IMR-90 (cell line): ENCODE measurements around the gene SLC4A7. TPM values are rescaled to one million over a fixed set of nuclear protein-coding genes. Genes with fewer than 3 reads are reported as not detected.
A peak's percentile ranks its signal among the peaks of the same experiment; 100 is the strongest.

Source experiments
- ATAC-seq: fragments of 200-7000 bp; cut with Tn5 transposase; 2 replicates; pipeline ENCODE4 v1.9.1; 2020; ENCODE audit warnings: low read depth, mild to moderate bottlenecking, moderate library complexity
- BruUV-seq: library from RNA; stranded (reverse); fragments of 400-500 nt; replicated peaks from 2 replicates; lab custom pipeline; 2021; lab: Mats Ljungman, UMichigan
- CTCF ChIA-PET: fragments of 300-600 bp; formaldehyde crosslinking; extraction: SDS; loops from one replicate; lab custom pipeline; 2021; ENCODE audit warnings: antibody characterized with exemption; lab: Yijun Ruan, JAX
- POLR2A ChIA-PET: fragments of 300-600 bp; sonication (Branson Sonifier 250); formaldehyde crosslinking; loops from one replicate; lab custom pipeline; 2022; ENCODE audit warnings: antibody characterized with exemption; ENCODE audit not compliant: unreplicated experiment; lab: Charles Lee
- DNase-seq: peaks from one replicate; pipeline ENCODE4 v3.0.0; 2013
- H2AFZ ChIP-seq: replicated peaks from 2 replicates; pipeline ENCODE3; 2013; ENCODE audit warnings: low read length, mild to moderate bottlenecking; ENCODE audit not compliant: poor library complexity
- H2AK5ac ChIP-seq: 2 replicates; pipeline ENCODE4 v1.6.1; 2013; ENCODE audit warnings: low read depth, low read length, inconsistent platforms
- H2AK9ac ChIP-seq: replicated peaks from 2 replicates; pipeline ENCODE3; 2013; ENCODE audit warnings: mild to moderate bottlenecking, low read depth, low read length, moderate library complexity; ENCODE audit not compliant: poor library complexity
- H2BK120ac ChIP-seq: 2 replicates; pipeline ENCODE4 v1.6.1; 2013; ENCODE audit warnings: low read depth, low read length, inconsistent platforms
- H2BK15ac ChIP-seq: 3 replicates; pipeline ENCODE4 v1.6.1; 2013; ENCODE audit warnings: low read depth, low read length, inconsistent platforms
- H2BK20ac ChIP-seq: 2 replicates; pipeline ENCODE4 v1.6.1; 2013; ENCODE audit warnings: low read depth, mild to moderate bottlenecking, inconsistent platforms, low read length, moderate library complexity
- H2BK5ac ChIP-seq: 2 replicates; pipeline ENCODE4 v1.6.1; 2013; ENCODE audit warnings: mild to moderate bottlenecking, low read depth, low read length, inconsistent platforms; ENCODE audit not compliant: poor library complexity, severe bottlenecking
- H3K14ac ChIP-seq: replicated peaks from 2 replicates; pipeline ENCODE4 v1.6.1; 2013; ENCODE audit warnings: low read depth, low read length, inconsistent platforms
- H3K18ac ChIP-seq: 2 replicates; pipeline ENCODE4 v1.6.1; 2013; ENCODE audit warnings: low read depth, low read length, control low read depth
- H3K23ac ChIP-seq: 2 replicates; pipeline ENCODE4 v1.6.1; 2013; ENCODE audit warnings: low read depth, low read length, inconsistent platforms
- H3K27ac ChIP-seq: 2 replicates; pipeline ENCODE4 v1.5.1; 2013; ENCODE audit warnings: mild to moderate bottlenecking, control low read depth, low read length; ENCODE audit not compliant: insufficient read depth
- H3K27me3 ChIP-seq: 2 replicates; pipeline ENCODE4 v1.6.1; 2013; ENCODE audit warnings: low read length; ENCODE audit not compliant: control insufficient read depth, insufficient read depth
- H3K36me3 ChIP-seq: 2 replicates; pipeline ENCODE4 v1.6.1; 2013; ENCODE audit warnings: low read length, mixed read lengths; ENCODE audit not compliant: control insufficient read depth, insufficient read depth
- H3K4ac ChIP-seq: 2 replicates; pipeline ENCODE4 v1.6.1; 2013; ENCODE audit warnings: low read depth, low read length, inconsistent platforms
- H3K4me1 ChIP-seq: 2 replicates; pipeline ENCODE4 v1.6.1; 2013; ENCODE audit warnings: low read length, mixed read lengths; ENCODE audit not compliant: control insufficient read depth, insufficient read depth
- H3K4me2 ChIP-seq: 2 replicates; pipeline ENCODE4 v1.6.1; 2013; ENCODE audit warnings: low read depth, mild to moderate bottlenecking, control low read depth, low read length, moderate library complexity
- H3K4me3 ChIP-seq: 2 replicates; pipeline ENCODE4 v1.5.1; 2013; ENCODE audit warnings: low read depth, mild to moderate bottlenecking, control low read depth, low read length, moderate library complexity; ENCODE audit not compliant: insufficient read depth
- H3K56ac ChIP-seq: 2 replicates; pipeline ENCODE4 v1.6.1; 2013; ENCODE audit warnings: low read length, inconsistent platforms; ENCODE audit not compliant: insufficient read depth; ENCODE audit errors: extremely low read depth
- H3K79me1 ChIP-seq, 2 experiments: 2 replicates each; pipeline ENCODE4 v1.6.1; 2013; ENCODE audit warnings: low read length in 2 of 2, inconsistent platforms in 1 of 2, low read depth in 1 of 2
- H3K9ac ChIP-seq: 2 replicates; pipeline ENCODE4 v1.6.1; 2013; ENCODE audit warnings: low read depth, low read length, control low read depth
- H3K9me1 ChIP-seq: 2 replicates; pipeline ENCODE4 v1.6.1; 2013; ENCODE audit warnings: low read length, inconsistent platforms; ENCODE audit not compliant: insufficient read depth
- H3K9me3 ChIP-seq: 2 replicates; pipeline ENCODE4 v1.6.1; 2013; ENCODE audit warnings: low read length; ENCODE audit not compliant: control insufficient read depth, insufficient read depth
- H4K20me1 ChIP-seq: 2 replicates; pipeline ENCODE4 v1.6.1; 2013; ENCODE audit warnings: low read length, inconsistent platforms; ENCODE audit not compliant: insufficient read depth
- H4K5ac ChIP-seq: 2 replicates; pipeline ENCODE4 v1.6.1; 2013; ENCODE audit warnings: mild to moderate bottlenecking, low read depth, low read length, control low read depth
- H4K8ac ChIP-seq, 2 experiments: 2 replicates each; pipeline ENCODE4 v1.6.1; 2013; ENCODE audit warnings: low read depth in 2 of 2, low read length in 2 of 2, control low read depth in 1 of 2, inconsistent platforms in 1 of 2
- H4K91ac ChIP-seq: 2 replicates; pipeline ENCODE4 v1.6.1; 2013; ENCODE audit warnings: low read depth, low read length, inconsistent platforms; ENCODE audit not compliant: insufficient read depth
- BHLHE40 ChIP-seq: fragments of 150-350 bp; IDR thresholded peaks from 2 replicates; pipeline ENCODE4 v1.6.1; 2016; ENCODE audit warnings: mild to moderate bottlenecking, low read depth, low read length
- CEBPB ChIP-seq: IDR thresholded peaks from 2 replicates; pipeline ENCODE4 v1.6.1; 2012; ENCODE audit warnings: low read depth, low read length, improper control_type of control experiment
- CHD1 ChIP-seq: IDR thresholded peaks from 2 replicates; pipeline ENCODE4 v1.6.1; 2012; ENCODE audit warnings: low read depth, low read length, improper control_type of control experiment
- FOS ChIP-seq: fragments of 150-350 bp; IDR thresholded peaks from 2 replicates; pipeline ENCODE4 v1.6.1; 2016; ENCODE audit warnings: low read depth, low read length
- MAFK ChIP-seq: IDR thresholded peaks from 2 replicates; pipeline ENCODE4 v1.6.1; 2012; ENCODE audit warnings: low read depth, low read length, improper control_type of control experiment
- MAZ ChIP-seq: IDR thresholded peaks from 2 replicates; pipeline ENCODE4 v1.6.1; 2012; ENCODE audit warnings: low read depth, mild to moderate bottlenecking, low read length, improper control_type of control experiment, moderate library complexity, borderline replicate concordance
- MXI1 ChIP-seq: IDR thresholded peaks from 2 replicates; pipeline ENCODE4 v1.6.1; 2012; ENCODE audit warnings: low read depth, mild to moderate bottlenecking, low read length, moderate library complexity, borderline replicate concordance
- NFE2L2 ChIP-seq: fragments of 150-350 bp; IDR thresholded peaks from 2 replicates; pipeline ENCODE4 v1.6.1; 2016; ENCODE audit warnings: low read depth, mild to moderate bottlenecking, low read length
- POLR2A ChIP-seq: IDR thresholded peaks from 2 replicates; pipeline ENCODE4 v1.6.1; 2012; ENCODE audit warnings: mild to moderate bottlenecking, low read depth, low read length
- RAD21 ChIP-seq: IDR thresholded peaks from 2 replicates; pipeline ENCODE4 v1.6.1; 2012; ENCODE audit warnings: low read length, improper control_type of control experiment
- RCOR1 ChIP-seq: IDR thresholded peaks from 2 replicates; pipeline ENCODE4 v1.6.1; 2012; ENCODE audit warnings: mild to moderate bottlenecking, low read length, improper control_type of control experiment; ENCODE audit not compliant: insufficient replicate concordance
- RFX5 ChIP-seq: IDR thresholded peaks from 2 replicates; pipeline ENCODE4 v1.8.0; 2012; ENCODE audit warnings: low read depth, mild to moderate bottlenecking, low read length, moderate library complexity
- SMC3 ChIP-seq: fragments of 150-350 bp; IDR thresholded peaks from 2 replicates; pipeline ENCODE4 v1.6.1; 2016; ENCODE audit warnings: low read depth, mild to moderate bottlenecking, antibody characterized with exemption, low read length, moderate library complexity
- WGBS, 2 experiments: methylation state at CpG; one replicate each; pipeline versions ENCODE4 v1.1.5 to v1.1.7; 2013; ENCODE audit warnings: missing lambda C conversion rate in 2 of 2; ENCODE audit not compliant: insufficient read length in 1 of 2; ENCODE audit errors: extremely low coverage in 2 of 2; 5-methylcytosine and 5-hydroxymethylcytosine counted together
- dilution Hi-C: fragments of 300-500 bp; cut with HindIII; formaldehyde crosslinking; loops from one replicate; pipeline ENCODE4 v1.14.3; 2018; ENCODE audit warnings: low sequenced_read_pairs; ENCODE audit not compliant: unreplicated experiment
- in situ Hi-C: fragments of 300-500 bp; cut with MboI; formaldehyde crosslinking; loops from 3 replicates; pipeline ENCODE4 v1.14.3; 2019; ENCODE audit warnings: low sequenced_read_pairs, inconsistent platforms, mixed read lengths
- intact Hi-C: fragments of 100-400 bp; cut with micrococcal nuclease; formaldehyde crosslinking; loops from 2 replicates; pipeline ENCODE4 v1.10.0; 2022
- polyA plus RNA-seq, 3 experiments: library from polyadenylated mRNA; depleted of rRNA; stranded (reverse); fragments of >200 nt; gene quantifications; 2 replicates each; pipeline ENCODE4 v1.2.3, GENCODE V29; 2012; ENCODE audit warnings: low replicate concordance in 1 of 3
- total RNA-seq: library from RNA; depleted of rRNA; stranded (reverse); fragments of >200 nt; gene quantifications from 2 replicates; pipeline ENCODE4 v1.2.3, GENCODE V29; 2012
- TF ChIP-seq, protein P1 (sequence below): conservative IDR thresholded peaks from 2 replicates; pipeline ENCODE4 v1.5.1; 2012; ENCODE audit warnings: mild to moderate bottlenecking, low read depth, low read length, improper control_type of control experiment
- TF ChIP-seq, protein P2 (sequence below): fragments of 150-350 bp; IDR thresholded peaks from 2 replicates; pipeline ENCODE4 v1.6.1; 2017; ENCODE audit warnings: mild to moderate bottlenecking, antibody characterized with exemption, low read length, low read depth
- TF ChIP-seq, protein P3 (sequence below): fragments of 150-350 bp; IDR thresholded peaks from 2 replicates; pipeline ENCODE4 v1.6.1; 2016; ENCODE audit warnings: low read depth, mild to moderate bottlenecking, low read length, moderate library complexity, borderline replicate concordance

Gene SLC4A7
- total and polyA plus RNA-seq, 2 of the 4 experiments (the other 2 are of a cell fraction): 17.7 to 50.4 TPM

DNA sequence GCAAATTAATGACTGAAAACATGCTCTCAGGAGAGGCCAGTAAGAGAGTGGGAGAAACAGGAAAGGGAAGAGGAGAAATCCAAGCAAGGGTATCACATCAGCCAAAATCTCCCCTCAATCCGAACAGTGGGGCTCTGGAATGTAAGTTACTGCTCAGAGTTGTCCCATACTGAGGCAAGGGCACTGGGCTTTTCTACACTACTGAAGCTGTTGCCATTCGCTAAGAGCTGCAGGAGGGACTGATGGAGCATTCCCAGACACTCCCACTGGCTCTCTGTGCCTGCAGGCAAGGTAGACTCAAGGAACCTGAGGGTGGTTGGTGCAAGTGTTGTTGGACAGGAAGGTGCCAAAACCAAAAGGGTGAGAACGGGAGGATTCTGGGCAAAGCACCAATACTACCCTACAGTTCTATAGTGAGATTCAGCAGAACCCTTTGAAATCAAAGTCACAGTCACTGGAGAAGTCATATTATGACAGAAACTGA is 161.1 kb downstream of the SLC4A7 start:
- TF ChIP-seq NFE2L2 (no peak), POLR2A (no peak), RFX5 (no peak), RAD21 (no peak), MAFK (no peak), FOS (no peak), CEBPB (no peak), RCOR1 (no peak), MXI1 (no peak), CHD1 (no peak), BHLHE40 (no peak), MAZ (no peak), SMC3 (no peak)
- TF ChIP-seq, protein P1, sequence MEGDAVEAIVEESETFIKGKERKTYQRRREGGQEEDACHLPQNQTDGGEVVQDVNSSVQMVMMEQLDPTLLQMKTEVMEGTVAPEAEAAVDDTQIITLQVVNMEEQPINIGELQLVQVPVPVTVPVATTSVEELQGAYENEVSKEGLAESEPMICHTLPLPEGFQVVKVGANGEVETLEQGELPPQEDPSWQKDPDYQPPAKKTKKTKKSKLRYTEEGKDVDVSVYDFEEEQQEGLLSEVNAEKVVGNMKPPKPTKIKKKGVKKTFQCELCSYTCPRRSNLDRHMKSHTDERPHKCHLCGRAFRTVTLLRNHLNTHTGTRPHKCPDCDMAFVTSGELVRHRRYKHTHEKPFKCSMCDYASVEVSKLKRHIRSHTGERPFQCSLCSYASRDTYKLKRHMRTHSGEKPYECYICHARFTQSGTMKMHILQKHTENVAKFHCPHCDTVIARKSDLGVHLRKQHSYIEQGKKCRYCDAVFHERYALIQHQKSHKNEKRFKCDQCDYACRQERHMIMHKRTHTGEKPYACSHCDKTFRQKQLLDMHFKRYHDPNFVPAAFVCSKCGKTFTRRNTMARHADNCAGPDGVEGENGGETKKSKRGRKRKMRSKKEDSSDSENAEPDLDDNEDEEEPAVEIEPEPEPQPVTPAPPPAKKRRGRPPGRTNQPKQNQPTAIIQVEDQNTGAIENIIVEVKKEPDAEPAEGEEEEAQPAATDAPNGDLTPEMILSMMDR: no peak
- TF ChIP-seq, protein P2, sequence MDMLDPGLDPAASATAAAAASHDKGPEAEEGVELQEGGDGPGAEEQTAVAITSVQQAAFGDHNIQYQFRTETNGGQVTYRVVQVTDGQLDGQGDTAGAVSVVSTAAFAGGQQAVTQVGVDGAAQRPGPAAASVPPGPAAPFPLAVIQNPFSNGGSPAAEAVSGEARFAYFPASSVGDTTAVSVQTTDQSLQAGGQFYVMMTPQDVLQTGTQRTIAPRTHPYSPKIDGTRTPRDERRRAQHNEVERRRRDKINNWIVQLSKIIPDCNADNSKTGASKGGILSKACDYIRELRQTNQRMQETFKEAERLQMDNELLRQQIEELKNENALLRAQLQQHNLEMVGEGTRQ: no peak
- TF ChIP-seq, protein P3, sequence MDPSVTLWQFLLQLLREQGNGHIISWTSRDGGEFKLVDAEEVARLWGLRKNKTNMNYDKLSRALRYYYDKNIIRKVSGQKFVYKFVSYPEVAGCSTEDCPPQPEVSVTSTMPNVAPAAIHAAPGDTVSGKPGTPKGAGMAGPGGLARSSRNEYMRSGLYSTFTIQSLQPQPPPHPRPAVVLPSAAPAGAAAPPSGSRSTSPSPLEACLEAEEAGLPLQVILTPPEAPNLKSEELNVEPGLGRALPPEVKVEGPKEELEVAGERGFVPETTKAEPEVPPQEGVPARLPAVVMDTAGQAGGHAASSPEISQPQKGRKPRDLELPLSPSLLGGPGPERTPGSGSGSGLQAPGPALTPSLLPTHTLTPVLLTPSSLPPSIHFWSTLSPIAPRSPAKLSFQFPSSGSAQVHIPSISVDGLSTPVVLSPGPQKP: no peak
- ATAC-seq (no peak), DNase-seq (no peak)
- dilution Hi-C loops: no loop called here
- H2BK20ac ChIP-seq: peak overlapping the region; percentile 0; the same call in 1 of the 2 replicates
- H3K23ac ChIP-seq: no peak overlapping the region
- H3K4me1 ChIP-seq: peaks cover 24% of the 10 kb centered on the region
- no peak overlapping the region for H4K5ac ChIP-seq
- H4K20me1 ChIP-seq: no peaks in the 10 kb centered on the region
- H3K4ac ChIP-seq: peak overlapping the region; percentile 1; the same call in 1 of the 2 replicates
- H2AFZ ChIP-seq: no peak overlapping the region
- no peak overlapping the region for H2BK5ac ChIP-seq
- H3K4me2 ChIP-seq: no peak overlapping the region
- H2AK5ac ChIP-seq: peak overlapping the region; percentile 56; the same call in 1 of the 2 replicates
- no CpG with 5 or more reads among the region's 3 CpGs for WGBS, 2 experiments
- H4K8ac ChIP-seq: no peak overlapping the region
- H3K18ac ChIP-seq: no peak overlapping the region
- BruUV-seq: no TSS peak
- H2AK9ac ChIP-seq: no peak overlapping the region
- no peak overlapping the region for H3K27ac ChIP-seq
- H2BK15ac ChIP-seq: no peak overlapping the region
- H3K9ac ChIP-seq: no peak overlapping the region
- no peak overlapping the region for H3K4me3 ChIP-seq
- H3K9me1 ChIP-seq: peaks cover 23% of the 10 kb centered on the region
- no peaks in the 10 kb centered on the region for H3K9me3 ChIP-seq
- 0 out of 2 replicates have a peak overlapping the region, but pooled peaks have one; percentile 31 for H3K14ac ChIP-seq
- no peak overlapping the region for H3K56ac ChIP-seq
- in situ Hi-C loops: no loop called here
- H2BK120ac ChIP-seq: peak overlapping the region; percentile 47
- H3K36me3 ChIP-seq: no peaks in the 10 kb centered on the region
- CTCF ChIA-PET: interaction anchor here (1.3 kb wide), 1 partner anchor 31 kb away, joined by 3 read pairs; no protein-coding TSS in a partner anchor
- no peaks in the 10 kb centered on the region for H3K27me3 ChIP-seq
- H4K91ac ChIP-seq: no peak overlapping the region; the same call in 1 of the 2 replicates
- H3K79me1 ChIP-seq: peaks cover 0 to 11% of the 10 kb centered on the region in 2 experiments; a peak in 3 of 4 replicates
- intact Hi-C loops: no loop called here
- POLR2A ChIA-PET: no interaction called here
